ENCODE measurements around the gene TGM6.

DNA sequence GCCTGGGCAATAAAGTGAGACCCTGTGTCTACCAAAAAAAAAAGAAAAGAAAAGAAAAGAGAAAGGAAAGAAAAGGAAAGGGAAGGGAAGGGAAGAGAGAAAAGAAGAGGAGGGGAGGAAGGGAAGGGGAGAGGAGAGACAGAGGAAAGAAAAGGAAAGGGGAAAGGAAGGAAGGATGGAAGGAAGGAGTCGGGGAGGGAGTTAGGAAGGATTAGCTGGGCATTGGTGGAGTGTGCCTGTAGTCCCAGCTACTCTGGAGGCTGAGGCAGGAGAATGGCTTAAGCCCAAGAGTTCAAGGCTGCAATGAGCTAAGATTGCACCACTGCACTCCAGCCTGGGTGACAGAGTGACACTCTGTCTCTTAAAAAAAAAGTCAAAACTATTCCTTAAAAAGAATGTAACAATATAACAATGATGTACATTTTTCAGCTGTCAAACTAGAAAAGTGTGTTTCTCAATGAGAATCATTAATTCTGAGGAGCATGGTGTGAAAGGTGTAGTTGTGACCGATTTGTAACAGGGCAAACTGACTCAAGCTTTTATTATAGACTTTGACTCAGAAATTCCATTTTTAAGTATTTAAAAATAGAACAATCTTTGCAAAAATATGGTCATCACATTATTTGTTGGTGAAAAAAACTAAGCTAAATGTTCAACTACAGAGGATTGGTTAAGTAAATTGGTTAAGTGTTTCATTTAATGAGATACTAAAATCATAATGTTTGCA is 75.2 kb downstream of the TGM6 start:
- no peak for TF ChIP-seq EZH2 (IDR thresholded peaks at IDR 0.05; ENCODE audit: low read length, unreplicated experiment)
- TF ChIP-seq, protein P1, sequence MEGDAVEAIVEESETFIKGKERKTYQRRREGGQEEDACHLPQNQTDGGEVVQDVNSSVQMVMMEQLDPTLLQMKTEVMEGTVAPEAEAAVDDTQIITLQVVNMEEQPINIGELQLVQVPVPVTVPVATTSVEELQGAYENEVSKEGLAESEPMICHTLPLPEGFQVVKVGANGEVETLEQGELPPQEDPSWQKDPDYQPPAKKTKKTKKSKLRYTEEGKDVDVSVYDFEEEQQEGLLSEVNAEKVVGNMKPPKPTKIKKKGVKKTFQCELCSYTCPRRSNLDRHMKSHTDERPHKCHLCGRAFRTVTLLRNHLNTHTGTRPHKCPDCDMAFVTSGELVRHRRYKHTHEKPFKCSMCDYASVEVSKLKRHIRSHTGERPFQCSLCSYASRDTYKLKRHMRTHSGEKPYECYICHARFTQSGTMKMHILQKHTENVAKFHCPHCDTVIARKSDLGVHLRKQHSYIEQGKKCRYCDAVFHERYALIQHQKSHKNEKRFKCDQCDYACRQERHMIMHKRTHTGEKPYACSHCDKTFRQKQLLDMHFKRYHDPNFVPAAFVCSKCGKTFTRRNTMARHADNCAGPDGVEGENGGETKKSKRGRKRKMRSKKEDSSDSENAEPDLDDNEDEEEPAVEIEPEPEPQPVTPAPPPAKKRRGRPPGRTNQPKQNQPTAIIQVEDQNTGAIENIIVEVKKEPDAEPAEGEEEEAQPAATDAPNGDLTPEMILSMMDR (conservative IDR thresholded peaks at IDR 0.05; ENCODE audit: low read depth, low read length): no peak
